ACC112 (cell line): ENCODE measurements around the gene MFNG.

Experiments used
- H2AFZ ChIP-seq: fragments of 200-600 bp; sonication (generic); one replicate; pipeline ENCODE4 v1.6.0; 2017; ENCODE audit warnings: antibody characterized with exemption, low read length; ENCODE audit not compliant: unreplicated experiment
- H3K27ac ChIP-seq: fragments of 200-600 bp; sonication (generic); 2 replicates; pipeline ENCODE4 v1.5.1; 2014; ENCODE audit warnings: low read depth, mild to moderate bottlenecking, antibody characterized with exemption, low read length, moderate library complexity
- H3K27me3 ChIP-seq: fragments of 200-600 bp; sonication (generic); 2 replicates; pipeline ENCODE4 v1.6.1; 2014; ENCODE audit warnings: mild to moderate bottlenecking, antibody characterized with exemption, low read length, moderate library complexity, mixed read lengths; ENCODE audit not compliant: insufficient read depth
- H3K36me3 ChIP-seq: fragments of 200-600 bp; sonication (generic); 2 replicates; pipeline ENCODE4 v1.6.1; 2016; ENCODE audit warnings: mild to moderate bottlenecking, antibody characterized with exemption, low read length, moderate library complexity, mixed read lengths; ENCODE audit not compliant: insufficient read depth
- H3K4me1 ChIP-seq: fragments of 200-600 bp; sonication (generic); one replicate; pipeline ENCODE4 v1.6.1; 2016; ENCODE audit warnings: low read length, mixed read lengths; ENCODE audit not compliant: insufficient read depth, unreplicated experiment, control insufficient read depth
- H3K4me3 ChIP-seq: fragments of 200-600 bp; sonication (generic); 2 replicates; pipeline ENCODE4 v1.5.1; 2014; ENCODE audit warnings: mild to moderate bottlenecking, low read depth, low read length
- H3K79me2 ChIP-seq: fragments of 200-600 bp; sonication (generic); one replicate; pipeline ENCODE4 v1.6.0; 2016; ENCODE audit warnings: low read length; ENCODE audit not compliant: control insufficient read depth, unreplicated experiment, insufficient read depth

The MFNG gene

DNA sequence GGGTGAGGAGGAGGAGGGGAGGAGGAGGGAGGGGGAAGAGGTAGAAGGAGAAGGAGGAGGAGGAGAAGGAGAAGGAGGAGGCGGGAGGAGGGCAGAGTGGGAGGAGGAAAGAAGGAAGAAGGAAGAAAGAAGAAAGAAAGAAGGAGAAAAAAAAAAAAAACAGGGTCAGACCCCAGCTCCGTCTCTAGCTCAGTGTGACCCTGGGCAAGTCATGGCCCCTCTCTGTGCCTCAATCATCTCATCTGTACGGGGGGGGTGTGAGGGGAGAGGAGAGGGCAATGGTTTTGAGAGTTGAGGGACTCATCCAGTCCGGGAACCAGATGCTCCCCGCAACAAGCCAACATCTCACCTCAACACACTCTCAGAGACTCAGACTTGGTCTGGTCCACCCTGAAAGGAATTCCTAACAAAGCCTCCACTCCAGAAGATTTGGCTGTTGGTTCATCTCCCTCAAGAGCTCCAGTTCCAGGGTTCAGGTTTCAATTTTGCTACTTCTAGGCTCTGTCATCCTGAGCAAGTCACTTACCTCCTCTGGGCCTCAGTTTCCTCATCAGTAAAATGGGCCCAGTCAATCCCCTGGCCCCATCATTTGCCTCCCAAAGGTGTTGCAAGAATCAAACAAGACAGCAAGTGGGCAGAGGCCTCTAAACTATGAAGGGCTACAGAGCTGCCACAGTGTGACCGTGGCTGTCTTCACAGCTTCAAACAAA is 25.4 kb upstream of the MFNG start:
- Histone ChIP-seq H3K36me3 (peaks cover 2% of the 10 kb centered on the region), H3K27me3 (no peaks in the 10 kb centered on the region), H3K4me1 (peaks cover 14% of the 10 kb centered on the region), H3K27ac (no peak overlapping the region), H3K4me3 (no peak overlapping the region), H2AFZ (no peak overlapping the region), H3K79me2 (peaks cover 2% of the 10 kb centered on the region)

DNA sequence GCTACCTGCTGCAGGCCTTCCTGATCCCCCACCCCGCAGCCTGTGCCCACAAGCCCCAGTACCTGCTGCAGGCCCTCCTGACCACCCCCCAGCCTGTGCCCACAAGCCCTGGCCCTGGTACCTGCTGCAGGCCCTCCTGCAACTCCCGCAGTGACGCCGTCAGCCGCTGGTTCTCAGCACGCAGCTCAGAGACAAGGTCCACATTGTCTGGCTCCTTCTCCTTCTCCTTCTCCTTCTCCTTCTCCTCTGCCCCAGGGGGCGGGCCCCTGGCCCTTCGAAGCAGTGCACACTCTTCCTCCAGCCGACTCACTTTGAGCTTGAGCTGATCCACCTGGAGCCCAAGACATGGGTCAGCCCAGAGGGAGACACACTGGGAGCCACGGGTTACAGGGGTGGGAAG is 23.9 kb upstream of the MFNG start:
- Histone ChIP-seq H3K36me3 (no peaks in the 10 kb centered on the region), H3K79me2 (no peaks in the 10 kb centered on the region), H3K27me3 (no peaks in the 10 kb centered on the region), H3K27ac (no peak overlapping the region), H2AFZ (no peak overlapping the region), H3K4me3 (no peak overlapping the region), H3K4me1 (peaks cover 14% of the 10 kb centered on the region)

DNA sequence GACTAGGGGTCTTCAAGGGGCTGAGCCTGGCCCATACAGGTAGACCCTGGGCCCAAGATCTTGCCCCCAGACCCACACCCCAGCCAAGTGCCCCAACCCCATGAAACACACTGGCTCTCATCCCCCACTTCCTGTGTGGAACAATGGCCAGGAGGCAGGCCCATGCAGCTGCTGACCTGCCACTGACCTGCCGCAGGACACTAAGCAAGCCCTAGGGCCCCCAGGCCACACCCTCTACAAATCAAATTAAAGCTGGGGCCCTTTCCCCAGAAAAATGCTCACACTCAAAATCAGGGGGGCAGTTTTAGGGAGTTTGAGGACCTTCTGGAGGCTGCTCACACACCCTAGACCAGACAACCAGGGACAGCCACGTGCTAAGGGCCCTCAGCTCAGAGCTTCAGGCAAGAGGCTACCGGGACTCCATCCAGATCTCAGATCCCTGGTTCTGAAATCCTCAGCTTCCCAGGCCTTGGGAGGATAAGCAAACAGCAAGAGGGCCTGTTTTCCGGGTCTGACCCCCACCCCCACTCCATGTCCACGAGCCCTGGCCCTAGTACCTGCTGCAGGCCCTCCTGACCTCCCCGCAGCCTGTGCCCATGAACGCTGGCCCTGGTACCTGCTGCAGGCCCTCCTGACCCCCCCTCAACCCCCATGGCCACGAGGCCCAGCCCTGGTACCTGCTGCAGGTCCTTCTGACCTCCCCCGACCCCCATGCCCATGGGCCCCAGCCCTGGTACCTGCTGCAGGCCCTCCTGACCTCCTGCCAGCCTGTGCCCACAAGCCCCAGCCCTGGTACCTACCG is 23.1 kb upstream of the MFNG start:
- H2AFZ ChIP-seq = no peak overlapping the region
- H3K4me3 ChIP-seq = no peak overlapping the region
- H3K4me1 ChIP-seq = peaks cover 14% of the 10 kb centered on the region
- H3K79me2 ChIP-seq = no peaks in the 10 kb centered on the region
- no peaks in the 10 kb centered on the region for H3K27me3 ChIP-seq
- no peaks in the 10 kb centered on the region for H3K36me3 ChIP-seq
- no peak overlapping the region for H3K27ac ChIP-seq

DNA sequence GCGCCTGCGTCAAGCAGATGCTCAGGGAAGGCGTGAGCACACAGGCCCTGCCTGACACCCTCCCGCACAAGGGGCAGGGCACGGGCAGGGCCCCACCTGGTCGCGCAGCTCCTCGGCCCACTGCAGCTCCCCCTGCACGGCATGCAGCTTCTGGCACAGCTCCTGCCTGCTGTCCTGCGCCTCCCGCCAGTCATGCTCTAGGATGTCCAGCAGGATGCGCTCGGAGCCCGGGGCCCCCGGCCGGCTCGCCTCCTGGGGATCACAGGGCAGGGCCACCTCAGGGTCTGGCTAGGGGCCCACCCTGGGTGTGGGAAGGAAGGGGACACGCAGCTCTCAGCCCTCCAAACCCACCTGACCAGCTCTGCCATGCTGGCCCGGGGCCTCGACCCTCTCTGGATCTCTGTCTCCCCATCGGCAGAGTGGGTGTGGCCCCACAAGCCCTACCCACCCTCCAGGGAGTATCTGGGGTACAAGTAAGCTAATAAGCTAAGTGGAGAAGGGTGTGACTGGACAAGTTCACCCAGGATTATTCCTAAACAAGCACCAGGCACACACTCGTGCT is 22.3 kb upstream of the MFNG start:
- Histone ChIP-seq H3K4me1 (peaks cover 14% of the 10 kb centered on the region), H3K4me3 (no peak overlapping the region), H3K27ac (no peak overlapping the region), H3K27me3 (no peaks in the 10 kb centered on the region), H2AFZ (no peak overlapping the region), H3K36me3 (no peaks in the 10 kb centered on the region), H3K79me2 (no peaks in the 10 kb centered on the region)

DNA sequence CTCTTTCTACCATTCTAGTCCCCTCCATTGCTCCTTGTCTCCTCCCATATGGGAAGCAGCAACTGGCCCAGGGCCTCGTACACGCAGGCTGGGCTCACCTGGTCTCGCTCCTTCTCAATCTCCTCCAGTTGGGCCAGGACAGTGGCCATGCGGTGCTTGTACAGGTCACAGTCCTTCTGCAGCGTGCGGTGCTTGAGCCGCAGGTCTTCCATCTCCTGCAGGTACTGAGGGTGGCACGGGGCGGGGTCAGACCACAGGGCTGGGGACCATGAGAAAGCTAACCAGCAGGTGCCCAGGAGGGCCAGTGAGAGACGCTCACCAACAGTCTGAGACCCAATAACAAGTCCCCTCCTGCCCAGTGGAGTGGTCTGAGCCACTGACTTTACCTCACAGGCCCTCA is 21.5 kb upstream of the MFNG start:
- no peak overlapping the region for H2AFZ ChIP-seq
- no peaks in the 10 kb centered on the region for H3K79me2 ChIP-seq
- no peaks in the 10 kb centered on the region for H3K36me3 ChIP-seq
- H3K27me3 ChIP-seq = no peaks in the 10 kb centered on the region
- H3K4me1 ChIP-seq = peaks cover 13% of the 10 kb centered on the region
- H3K4me3 ChIP-seq = no peak overlapping the region
- no peak overlapping the region for H3K27ac ChIP-seq

DNA sequence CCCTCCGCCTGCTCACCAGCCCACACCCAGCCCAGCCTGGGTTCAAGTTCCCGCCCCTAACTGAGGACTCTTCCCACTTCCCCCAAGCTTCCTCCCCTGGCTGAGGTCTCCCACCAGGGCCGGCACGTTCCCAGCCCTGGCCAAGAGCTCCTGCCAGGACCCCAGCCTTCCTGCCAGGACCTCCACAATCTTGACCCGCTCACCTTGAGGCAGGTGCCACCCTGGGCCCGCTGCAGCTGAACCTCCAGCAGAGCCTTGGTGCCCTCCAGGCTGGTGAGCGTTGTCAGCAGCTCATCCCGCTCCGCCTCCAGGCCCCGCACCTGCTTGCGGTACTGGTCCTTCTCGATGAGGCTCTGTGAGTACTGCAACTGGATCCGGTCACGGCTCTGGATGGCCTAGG is 19.8 kb upstream of the MFNG start:
- Histone ChIP-seq H3K36me3 (no peaks in the 10 kb centered on the region), H3K79me2 (no peaks in the 10 kb centered on the region), H3K4me1 (peaks cover 18% of the 10 kb centered on the region), H2AFZ (no peak overlapping the region), H3K4me3 (no peak overlapping the region), H3K27ac (no peak overlapping the region), H3K27me3 (no peaks in the 10 kb centered on the region)

DNA sequence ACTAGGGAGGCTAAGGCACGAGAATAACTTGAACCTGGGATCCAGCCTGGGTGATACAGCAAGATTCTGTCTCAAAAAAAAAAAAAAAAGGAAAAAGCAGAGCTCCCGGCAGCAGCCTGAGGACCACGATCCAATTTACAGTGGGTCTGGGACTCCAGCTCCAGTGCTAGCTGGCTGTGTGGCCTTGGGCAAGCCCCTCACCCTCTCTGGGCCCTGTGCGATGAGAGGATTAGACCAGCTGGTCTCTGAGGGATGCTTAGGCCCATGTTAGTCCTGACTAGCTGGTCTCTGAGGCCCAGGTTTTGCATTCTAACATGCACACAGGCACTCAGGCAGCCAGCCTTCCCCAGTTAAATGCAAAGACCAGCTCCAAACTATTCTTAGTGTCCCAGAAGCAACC is 19.4 kb upstream of the MFNG start:
- no peak overlapping the region for H3K4me3 ChIP-seq
- no peaks in the 10 kb centered on the region for H3K79me2 ChIP-seq
- no peaks in the 10 kb centered on the region for H3K27me3 ChIP-seq
- H3K4me1 ChIP-seq = peaks cover 18% of the 10 kb centered on the region
- H3K27ac ChIP-seq = no peak overlapping the region
- no peak overlapping the region for H2AFZ ChIP-seq
- no peaks in the 10 kb centered on the region for H3K36me3 ChIP-seq

DNA sequence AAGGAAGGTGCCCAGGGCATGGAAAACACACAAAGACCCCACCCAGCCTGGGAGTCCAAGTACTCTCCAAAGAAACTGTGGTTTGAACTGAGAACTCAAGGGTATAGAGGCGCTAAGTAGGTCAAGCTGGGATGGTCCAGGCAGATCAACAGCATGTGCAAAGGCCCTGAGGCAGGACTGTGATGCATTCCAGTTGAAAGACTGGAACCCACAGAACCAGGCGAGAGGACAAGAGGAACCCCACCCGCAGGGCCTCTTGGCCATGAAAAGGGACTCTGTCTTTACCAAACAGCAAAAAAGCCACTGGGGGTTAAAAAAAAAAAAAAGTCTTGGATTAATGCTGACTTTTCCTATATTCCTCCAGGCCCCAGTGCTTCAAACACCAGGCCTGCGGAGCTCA is 18.8 kb upstream of the MFNG start:
- no peaks in the 10 kb centered on the region for H3K36me3 ChIP-seq
- peaks cover 18% of the 10 kb centered on the region for H3K4me1 ChIP-seq
- no peaks in the 10 kb centered on the region for H3K79me2 ChIP-seq
- H3K4me3 ChIP-seq = no peak overlapping the region
- H2AFZ ChIP-seq = no peak overlapping the region
- H3K27me3 ChIP-seq = no peaks in the 10 kb centered on the region
- H3K27ac ChIP-seq = no peak overlapping the region

DNA sequence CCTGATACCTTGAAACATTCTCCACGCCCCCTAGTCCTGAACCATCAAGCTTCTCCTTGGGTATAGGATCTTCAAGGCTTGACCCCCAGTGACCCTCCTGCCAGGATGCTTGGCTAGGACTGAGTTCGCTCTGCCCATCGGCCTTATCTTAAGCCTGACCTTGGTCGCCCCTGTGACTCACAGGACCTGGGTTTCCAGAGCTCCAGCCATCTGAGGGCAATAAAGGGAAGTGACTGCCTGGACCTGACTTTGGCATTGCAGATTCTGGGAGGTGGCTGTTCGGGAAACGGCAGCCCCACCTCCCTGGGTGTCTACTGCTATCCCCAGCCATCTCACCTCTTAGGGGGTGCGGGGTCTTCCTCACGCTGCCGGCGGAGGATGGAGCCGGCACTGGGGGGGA is 17.7 kb upstream of the MFNG start:
- H3K27me3 ChIP-seq = no peaks in the 10 kb centered on the region
- no peak overlapping the region for H3K4me3 ChIP-seq
- H3K79me2 ChIP-seq = no peaks in the 10 kb centered on the region
- H3K4me1 ChIP-seq = peaks cover 13% of the 10 kb centered on the region
- no peak overlapping the region for H3K27ac ChIP-seq
- no peak overlapping the region for H2AFZ ChIP-seq
- H3K36me3 ChIP-seq = no peaks in the 10 kb centered on the region

DNA sequence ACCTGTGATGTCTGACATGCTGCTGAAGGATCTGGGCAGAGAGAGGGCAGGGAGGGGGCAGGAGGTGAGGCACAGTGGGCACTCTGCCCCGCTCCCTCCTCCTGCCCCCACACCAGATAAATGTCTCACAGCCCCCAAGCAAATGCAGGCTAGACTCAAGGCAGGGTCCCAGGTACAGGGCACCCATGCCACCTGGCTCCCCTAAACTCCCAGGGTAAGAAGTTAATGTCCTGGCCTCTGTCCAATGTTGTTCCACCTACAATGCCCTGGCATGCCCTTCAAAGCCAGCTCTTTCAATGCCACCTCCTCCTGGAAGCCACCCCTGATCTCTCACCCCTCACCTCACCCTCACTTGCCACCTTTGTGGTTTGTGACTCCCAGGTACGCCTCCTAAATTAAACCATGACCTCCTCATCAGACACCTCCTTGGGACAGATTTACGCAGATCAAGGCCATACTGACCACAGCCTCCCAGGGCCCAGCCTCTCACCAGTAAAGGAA is 17.0 kb upstream of the MFNG start:
- no peaks in the 10 kb centered on the region for H3K79me2 ChIP-seq
- no peaks in the 10 kb centered on the region for H3K36me3 ChIP-seq
- H3K4me1 ChIP-seq = peaks cover 12% of the 10 kb centered on the region

More for the DNA sequence above, 17.0 kb upstream of the MFNG start:
- Histone ChIP-seq H2AFZ (no peak overlapping the region), H3K27ac (no peak overlapping the region), H3K27me3 (no peaks in the 10 kb centered on the region), H3K4me3 (no peak overlapping the region)
